ENCODE data around the gene GRAMD1C. TPM values are rescaled to one million over a fixed set of nuclear protein-coding genes. Genes with fewer than 3 reads are reported as not detected.

Gene GRAMD1C
- total RNA-seq, 2 experiments from 2014 or later, result 0.22 to 0.55 TPM

DNA sequence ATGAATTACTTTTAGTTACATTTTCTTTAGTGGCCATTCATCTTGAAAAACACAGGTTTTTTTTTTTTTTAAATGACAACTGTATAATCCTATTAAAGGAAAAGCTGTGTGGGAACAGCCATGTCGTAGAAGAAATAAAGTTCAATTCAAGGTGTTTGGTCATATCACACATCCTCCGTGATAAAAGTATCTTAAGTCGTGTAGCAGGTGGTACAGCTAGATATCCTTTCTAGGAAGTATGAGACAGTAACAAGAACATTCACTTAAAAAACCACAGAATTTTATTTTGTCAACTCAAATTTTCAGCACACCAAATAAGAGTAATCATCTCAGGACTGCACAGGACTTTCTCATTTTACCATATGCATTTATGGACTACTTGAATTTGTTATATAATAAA lies 125.3 kb downstream of the GRAMD1C start:
- Histone ChIP-seq H3K27ac (ENCODE audit: low read depth in 1 of 2, low read length in 2 of 2) (no peak overlapping the region), H3K9me3 (ENCODE audit: control insufficient read depth in 1 of 2, insufficient read depth in 1 of 2, low read length in 2 of 2) (no peaks in the 10 kb centered on the region), H3K4me1 (ENCODE audit: insufficient read depth, low read length) (no peaks in the 10 kb centered on the region), H3K36me3 (ENCODE audit: insufficient read depth, low read length) (no peaks in the 10 kb centered on the region), H3K4me3 (ENCODE audit: low read length) (no peak overlapping the region), H3K27me3 (ENCODE audit: control insufficient read depth in 1 of 2, insufficient read depth in 2 of 2, low read length in 2 of 2) (no peaks in the 10 kb centered on the region)
- Mint-ChIP-seq H3K36me3 (ENCODE audit: low read depth) (peaks cover 4% of the 10 kb centered on the region), H3K4me3 (no peak overlapping the region), H3K4me1 (ENCODE audit: low read depth) (peaks cover 8% of the 10 kb centered on the region), H3K27me3 (no peaks in the 10 kb centered on the region), H3K27ac (no peak overlapping the region), H3K9me3 (no peaks in the 10 kb centered on the region)
- intact Hi-C loops (cut with DNase I, micrococcal nuclease), result no loop called here
- DNase-seq (no peak), ATAC-seq (ENCODE audit: poor library complexity) (no peak)
- POLR2A ChIA-PET, result no interaction called here
- TF ChIP-seq, protein P1, sequence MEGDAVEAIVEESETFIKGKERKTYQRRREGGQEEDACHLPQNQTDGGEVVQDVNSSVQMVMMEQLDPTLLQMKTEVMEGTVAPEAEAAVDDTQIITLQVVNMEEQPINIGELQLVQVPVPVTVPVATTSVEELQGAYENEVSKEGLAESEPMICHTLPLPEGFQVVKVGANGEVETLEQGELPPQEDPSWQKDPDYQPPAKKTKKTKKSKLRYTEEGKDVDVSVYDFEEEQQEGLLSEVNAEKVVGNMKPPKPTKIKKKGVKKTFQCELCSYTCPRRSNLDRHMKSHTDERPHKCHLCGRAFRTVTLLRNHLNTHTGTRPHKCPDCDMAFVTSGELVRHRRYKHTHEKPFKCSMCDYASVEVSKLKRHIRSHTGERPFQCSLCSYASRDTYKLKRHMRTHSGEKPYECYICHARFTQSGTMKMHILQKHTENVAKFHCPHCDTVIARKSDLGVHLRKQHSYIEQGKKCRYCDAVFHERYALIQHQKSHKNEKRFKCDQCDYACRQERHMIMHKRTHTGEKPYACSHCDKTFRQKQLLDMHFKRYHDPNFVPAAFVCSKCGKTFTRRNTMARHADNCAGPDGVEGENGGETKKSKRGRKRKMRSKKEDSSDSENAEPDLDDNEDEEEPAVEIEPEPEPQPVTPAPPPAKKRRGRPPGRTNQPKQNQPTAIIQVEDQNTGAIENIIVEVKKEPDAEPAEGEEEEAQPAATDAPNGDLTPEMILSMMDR (IDR thresholded peaks at IDR 0.05), result no peak
- CTCF ChIA-PET, result no interaction called here

DNA sequence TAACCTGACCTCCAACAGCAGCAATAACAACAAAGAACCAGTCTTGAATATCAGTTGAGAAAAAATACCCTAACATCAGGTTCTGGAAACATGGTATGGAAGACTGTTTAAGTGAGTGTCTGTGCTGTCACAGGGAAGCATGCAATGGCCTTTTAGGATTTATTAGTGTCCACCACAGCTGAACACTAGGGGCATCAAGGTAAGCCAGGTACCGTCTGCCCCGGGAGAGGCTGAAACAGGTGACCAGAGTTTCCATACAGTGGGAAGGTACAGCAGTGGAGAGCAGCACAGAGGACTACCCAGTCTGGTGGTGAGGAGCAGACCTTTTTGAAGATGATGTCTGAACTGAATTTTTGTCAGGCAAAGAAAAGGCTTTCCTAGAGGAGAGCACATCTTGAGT lies 127.6 kb downstream of the GRAMD1C start:
- Histone ChIP-seq H3K4me3 (ENCODE audit: low read length) (no peak overlapping the region), H3K36me3 (ENCODE audit: insufficient read depth, low read length) (no peaks in the 10 kb centered on the region), H3K27me3 (ENCODE audit: control insufficient read depth in 1 of 2, insufficient read depth in 2 of 2, low read length in 2 of 2) (no peaks in the 10 kb centered on the region), H3K4me1 (ENCODE audit: insufficient read depth, low read length) (no peaks in the 10 kb centered on the region), H3K9me3 (ENCODE audit: control insufficient read depth in 1 of 2, insufficient read depth in 1 of 2, low read length in 2 of 2) (no peaks in the 10 kb centered on the region), H3K27ac (ENCODE audit: low read depth in 1 of 2, low read length in 2 of 2) (no peak overlapping the region)
- no peak overlapping the region for H3K4me3 Mint-ChIP-seq
- peaks cover 8% of the 10 kb centered on the region for H3K4me1 Mint-ChIP-seq (ENCODE audit: low read depth)
- POLR2A ChIA-PET, result no interaction called here
- DNase-seq (no peak), ATAC-seq (ENCODE audit: poor library complexity) (no peak)
- H3K9me3 Mint-ChIP-seq, result no peaks in the 10 kb centered on the region
- TF ChIP-seq, protein P1 (IDR thresholded peaks at IDR 0.05), result no peak
- CTCF ChIA-PET, result no interaction called here
- no peaks in the 10 kb centered on the region for H3K27me3 Mint-ChIP-seq
- H3K27ac Mint-ChIP-seq, result no peak overlapping the region
- intact Hi-C loops (cut with DNase I, micrococcal nuclease), result no loop called here
- peaks cover under 1% of the 10 kb centered on the region for H3K36me3 Mint-ChIP-seq (ENCODE audit: low read depth)

DNA sequence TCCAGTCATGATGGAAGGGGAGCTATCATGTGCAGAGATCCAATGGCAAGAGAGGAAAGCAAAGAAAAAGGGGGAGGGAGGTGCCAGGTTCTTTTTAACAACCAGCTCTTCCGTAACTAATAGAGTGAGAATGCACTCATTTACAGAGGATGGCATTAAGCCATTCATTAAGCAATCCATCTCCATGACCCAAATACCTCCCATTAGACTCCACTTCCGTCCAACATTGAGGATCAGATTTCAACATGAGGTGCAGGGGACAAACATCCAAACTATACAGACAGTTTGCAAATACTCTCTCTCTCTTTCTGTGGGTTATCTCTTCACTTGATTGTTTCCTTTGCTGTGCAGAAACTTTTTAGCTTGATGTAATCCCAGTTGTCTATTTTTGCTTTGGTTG lies 130.4 kb downstream of the GRAMD1C start:
- no peaks in the 10 kb centered on the region for H3K27me3 Mint-ChIP-seq
- H3K27ac ChIP-seq (ENCODE audit: low read depth in 1 of 2, low read length in 2 of 2), result no peak overlapping the region
- no peak for ATAC-seq (ENCODE audit: poor library complexity)
- H3K4me3 ChIP-seq (ENCODE audit: low read length), result no peak overlapping the region
- H3K4me1 Mint-ChIP-seq (ENCODE audit: low read depth), result peaks cover 4% of the 10 kb centered on the region
- peaks cover 0 to 17% of the 10 kb centered on the region in 2 experiments for H3K9me3 ChIP-seq (ENCODE audit: control insufficient read depth in 1 of 2, insufficient read depth in 1 of 2, low read length in 2 of 2)
- no peak for DNase-seq
- H3K4me1 ChIP-seq (ENCODE audit: insufficient read depth, low read length), result no peaks in the 10 kb centered on the region
- no peak overlapping the region for H3K4me3 Mint-ChIP-seq
- TF ChIP-seq, protein P1 (IDR thresholded peaks at IDR 0.05), result no peak
- no peak overlapping the region for H3K27ac Mint-ChIP-seq
- ChIA-PET POLR2A (no interaction called here), CTCF (no interaction called here)
- intact Hi-C loops (cut with DNase I, micrococcal nuclease), result no loop called here
- no peaks in the 10 kb centered on the region for H3K36me3 ChIP-seq (ENCODE audit: insufficient read depth, low read length)
- peaks cover 29% of the 10 kb centered on the region for H3K36me3 Mint-ChIP-seq (ENCODE audit: low read depth)
- H3K9me3 Mint-ChIP-seq, result peaks cover 20% of the 10 kb centered on the region
- H3K27me3 ChIP-seq (ENCODE audit: control insufficient read depth in 1 of 2, insufficient read depth in 2 of 2, low read length in 2 of 2), result no peaks in the 10 kb centered on the region

Data from CD4-positive, alpha-beta T cell (primary cell).